Retinal pigment epithelial cell (primary cell): Measurements from ENCODE around the gene MOSPD3.

ENCODE experiments used
- DNase-seq: peaks from one replicate; pipeline ENCODE4 v3.0.0-alpha.2; 2010; ENCODE audit warnings: low read depth
- H3K4me3 ChIP-seq: 2 replicates; pipeline ENCODE4 v1.5.1; 2011; ENCODE audit warnings: mild to moderate bottlenecking, low read length, control low read depth, moderate library complexity
- TF ChIP-seq, protein P1 (sequence below): conservative IDR thresholded peaks from 2 replicates; pipeline ENCODE4 v1.5.1; 2011; ENCODE audit warnings: low read depth, low read length, control low read depth, inconsistent platforms

The MOSPD3 gene

DNA sequence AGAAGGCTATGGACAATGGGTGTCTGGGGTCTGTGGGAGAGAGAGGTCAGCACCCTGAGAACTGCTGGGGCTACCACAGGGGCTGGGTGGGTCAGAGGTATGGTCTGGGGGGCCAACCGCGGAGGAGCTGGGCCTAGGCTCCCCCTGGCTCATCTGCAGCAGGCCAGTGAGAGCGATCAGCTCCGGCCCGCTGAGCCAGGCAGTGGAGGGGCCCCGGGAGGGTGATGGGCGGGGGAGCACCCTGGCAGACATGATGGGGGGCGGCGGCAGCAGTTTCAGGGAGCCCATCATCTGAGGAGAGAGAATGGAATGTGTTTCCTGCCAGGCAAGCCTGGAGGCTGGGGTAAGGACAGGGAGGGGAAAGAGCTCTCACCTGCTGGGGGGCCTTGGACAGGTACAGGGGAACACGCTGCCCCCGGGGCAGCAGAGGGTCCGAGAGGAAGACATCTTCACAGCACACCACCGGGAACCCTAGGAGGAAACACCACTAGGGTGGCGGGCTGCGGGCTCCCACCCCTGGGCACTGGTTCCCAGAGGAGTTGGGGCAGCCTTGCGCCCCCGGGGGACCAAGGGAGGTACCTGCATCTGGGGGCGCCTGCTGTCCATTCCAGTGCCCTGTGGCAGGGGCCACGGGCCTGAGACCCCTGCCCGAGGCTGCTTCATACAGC lies 39.9 kb upstream of the MOSPD3 start:
- no peak overlapping the region for H3K4me3 ChIP-seq
- TF ChIP-seq, protein P1, sequence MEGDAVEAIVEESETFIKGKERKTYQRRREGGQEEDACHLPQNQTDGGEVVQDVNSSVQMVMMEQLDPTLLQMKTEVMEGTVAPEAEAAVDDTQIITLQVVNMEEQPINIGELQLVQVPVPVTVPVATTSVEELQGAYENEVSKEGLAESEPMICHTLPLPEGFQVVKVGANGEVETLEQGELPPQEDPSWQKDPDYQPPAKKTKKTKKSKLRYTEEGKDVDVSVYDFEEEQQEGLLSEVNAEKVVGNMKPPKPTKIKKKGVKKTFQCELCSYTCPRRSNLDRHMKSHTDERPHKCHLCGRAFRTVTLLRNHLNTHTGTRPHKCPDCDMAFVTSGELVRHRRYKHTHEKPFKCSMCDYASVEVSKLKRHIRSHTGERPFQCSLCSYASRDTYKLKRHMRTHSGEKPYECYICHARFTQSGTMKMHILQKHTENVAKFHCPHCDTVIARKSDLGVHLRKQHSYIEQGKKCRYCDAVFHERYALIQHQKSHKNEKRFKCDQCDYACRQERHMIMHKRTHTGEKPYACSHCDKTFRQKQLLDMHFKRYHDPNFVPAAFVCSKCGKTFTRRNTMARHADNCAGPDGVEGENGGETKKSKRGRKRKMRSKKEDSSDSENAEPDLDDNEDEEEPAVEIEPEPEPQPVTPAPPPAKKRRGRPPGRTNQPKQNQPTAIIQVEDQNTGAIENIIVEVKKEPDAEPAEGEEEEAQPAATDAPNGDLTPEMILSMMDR: no peak

DNA sequence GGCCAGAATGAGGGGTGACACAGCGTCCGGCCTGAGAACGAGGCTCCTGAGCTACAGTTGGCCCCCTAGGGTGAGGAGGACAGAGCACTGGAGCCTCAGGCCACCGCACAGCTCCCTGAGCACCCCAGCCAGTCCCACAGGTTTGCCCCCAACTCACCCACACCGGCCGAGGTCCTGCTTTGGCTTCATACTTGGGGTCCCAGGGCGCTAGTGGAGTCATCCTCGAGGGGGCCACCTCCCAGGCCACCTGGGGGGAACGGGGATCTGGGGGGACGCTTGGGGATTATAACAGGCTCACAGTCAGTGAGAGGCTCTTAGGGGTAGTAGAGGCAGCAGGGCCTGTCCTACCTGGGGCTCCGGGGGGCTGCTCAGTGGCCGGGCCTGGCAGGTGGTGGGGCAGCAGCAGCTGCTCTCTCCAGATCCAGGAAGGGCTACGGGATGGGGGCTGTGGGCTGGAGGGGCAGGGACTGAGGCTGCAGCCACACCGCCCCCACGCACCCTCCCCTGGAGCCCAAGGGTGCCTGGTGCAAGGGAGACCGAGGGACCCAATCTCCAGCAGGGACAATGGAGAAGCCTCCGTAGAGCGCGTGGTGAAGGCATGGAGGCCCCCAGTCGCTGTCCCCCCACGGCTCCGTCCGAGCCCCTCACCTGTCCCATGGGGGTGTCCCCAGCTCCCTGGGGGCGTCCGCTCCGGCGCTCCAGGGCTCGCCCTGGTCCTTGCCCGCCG lies 39.2 kb upstream of the MOSPD3 start:
- DNase-seq: no peak
- H3K4me3 ChIP-seq: no peak overlapping the region
- TF ChIP-seq, protein P1: no peak

More for the DNA sequence above, 39.9 kb upstream of the MOSPD3 start:
- DNase-seq: no peak

DNA sequence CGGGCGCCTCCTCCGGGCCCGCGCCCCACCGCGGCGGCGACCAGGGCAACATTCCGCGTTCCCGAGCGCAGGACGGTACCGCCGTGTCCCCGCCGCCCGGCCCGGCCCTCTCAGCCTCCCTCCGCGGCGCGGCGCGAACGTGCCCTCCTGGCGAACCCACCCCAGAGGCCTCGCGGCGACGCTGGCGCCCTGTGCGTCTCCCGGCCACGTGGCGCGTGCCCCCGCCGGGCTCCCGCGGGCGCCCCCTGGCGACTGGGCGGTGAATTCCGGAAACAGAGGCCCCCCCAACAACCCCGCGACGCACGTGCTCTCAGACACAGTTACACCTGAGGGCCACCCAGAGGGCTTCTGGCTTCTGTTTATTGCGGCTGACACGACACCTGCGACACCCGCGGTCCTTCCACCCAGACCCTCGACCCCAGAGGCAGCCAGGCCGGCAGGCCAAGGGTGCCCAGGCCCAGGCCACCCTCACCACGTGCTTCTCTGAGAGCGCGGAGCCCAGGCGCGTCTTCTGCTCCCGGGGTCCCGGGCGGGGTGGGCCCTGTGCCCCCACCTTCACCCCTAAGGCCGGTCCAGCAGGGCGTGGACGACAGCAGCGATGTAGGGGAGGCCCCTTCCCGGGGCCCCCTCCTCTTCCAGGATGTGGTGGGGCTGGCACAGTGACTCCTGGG lies 38.5 kb upstream of the MOSPD3 start, which contains the start of gene SAP25:
Gene SAP25 (minus strand): TSS at position 210 of the 671 bp plus-strand sequence. CDS start 158 bp downstream, at position 52.
- no peak within 1 kb of the TSS for H3K4me3 ChIP-seq
- TF ChIP-seq, protein P1: no peak
- DNase-seq: no peak

DNA sequence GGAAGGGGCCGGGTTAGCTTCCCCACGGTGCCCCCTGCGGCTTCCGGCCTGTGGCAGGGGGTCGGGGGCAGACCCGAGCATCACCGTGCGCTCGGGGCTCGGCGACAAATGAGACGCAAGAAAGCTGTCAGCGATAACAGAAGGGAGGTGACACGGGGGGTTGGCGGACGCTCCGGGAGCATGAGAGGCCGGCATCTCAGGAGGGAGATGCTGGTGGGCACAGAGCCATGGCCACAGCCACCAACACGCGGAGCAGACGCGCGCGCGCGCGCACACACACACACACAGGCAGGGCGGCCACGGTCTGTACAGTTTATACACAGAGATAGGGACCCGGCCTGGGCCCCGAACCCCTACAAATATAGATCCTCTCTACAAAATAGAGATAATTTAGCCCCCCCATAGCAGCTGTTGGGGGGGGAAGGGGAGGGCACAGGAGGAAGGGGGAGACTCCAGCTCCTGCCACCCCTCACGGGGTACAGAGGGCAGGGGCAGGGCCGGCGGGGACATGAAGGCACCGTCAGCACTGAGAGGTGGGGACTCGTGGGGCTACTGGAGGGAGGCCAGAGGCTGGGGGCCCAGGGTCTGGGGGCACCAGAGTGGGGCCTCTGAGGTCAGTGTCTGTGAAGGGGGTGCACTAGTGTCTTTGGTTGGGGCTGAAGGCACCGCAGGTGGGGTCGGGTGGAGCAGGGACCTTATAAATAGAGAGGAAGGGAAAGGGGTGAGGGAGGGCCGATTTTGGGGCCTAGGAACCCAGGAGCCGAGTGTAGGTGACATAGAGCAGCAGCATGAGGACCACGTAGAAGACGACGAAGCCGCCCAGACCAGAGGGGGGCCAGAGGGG lies 37.8 kb upstream of the MOSPD3 start:
- TF ChIP-seq, protein P1: no peak
- no peak overlapping the region for H3K4me3 ChIP-seq
- no peak for DNase-seq

DNA sequence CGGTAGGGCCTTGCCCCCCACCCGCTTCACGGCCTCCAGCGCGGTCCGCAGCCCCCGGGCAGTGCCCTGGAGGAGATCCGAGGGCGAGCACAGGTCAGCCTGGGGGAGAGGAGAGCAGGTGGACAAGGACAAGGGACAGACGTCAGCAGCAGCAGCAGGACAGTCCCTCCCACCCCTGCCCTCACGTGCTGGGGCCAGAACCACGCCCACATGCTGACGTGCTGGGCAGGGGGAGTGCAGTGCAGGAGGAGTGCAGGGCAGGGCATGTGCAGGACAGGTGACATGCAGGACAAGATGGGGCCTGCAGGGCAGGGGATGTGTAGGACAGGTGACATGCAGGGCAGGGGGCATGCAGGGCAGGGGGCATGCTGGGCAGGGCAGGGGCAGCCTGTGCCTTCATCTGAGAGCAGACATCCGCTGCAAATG lies 37.1 kb upstream of the MOSPD3 start:
- TF ChIP-seq, protein P1: no peak
- H3K4me3 ChIP-seq: no peak overlapping the region
- no peak for DNase-seq

DNA sequence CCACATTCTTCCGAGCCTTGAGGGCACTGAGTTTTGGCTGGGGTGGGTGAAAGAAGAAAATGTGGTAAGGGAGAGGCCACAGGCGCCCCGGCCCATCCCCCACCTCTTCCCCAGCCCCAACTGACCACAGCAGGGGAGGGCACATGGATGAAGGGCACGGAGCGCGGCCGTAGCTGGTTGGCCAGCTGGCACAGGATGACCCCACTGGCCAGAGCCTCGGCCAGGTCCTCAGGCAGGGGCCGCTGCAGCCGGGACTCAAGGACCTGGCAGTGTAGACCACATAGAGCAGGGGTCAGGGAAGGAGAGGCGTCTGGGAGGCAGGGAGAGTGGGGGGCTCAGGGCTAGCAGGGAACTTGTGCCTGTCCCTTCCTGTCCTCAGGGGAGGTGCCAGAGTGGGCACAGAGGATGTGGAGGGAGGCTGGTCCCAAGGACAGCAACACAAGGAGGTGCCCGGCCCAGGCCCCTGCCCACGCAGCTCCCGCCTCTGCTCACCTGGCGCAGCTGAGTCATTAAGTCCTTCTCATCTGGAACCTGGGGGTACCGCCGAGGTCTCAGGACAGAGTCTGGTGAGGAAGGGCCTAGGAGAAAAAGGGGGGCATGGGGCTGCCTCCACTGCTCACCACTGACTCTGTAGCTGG lies 36.5 kb upstream of the MOSPD3 start:
- TF ChIP-seq, protein P1: no peak
- no peak overlapping the region for H3K4me3 ChIP-seq
- no peak for DNase-seq
